Endothelial cell (in vitro differentiated cells): Measurements from ENCODE around the gene MAP3K6. TPM values are rescaled to one million over a fixed set of nuclear protein-coding genes. Genes with fewer than 3 reads are reported as not detected.

Experiments used
- DNase-seq: peaks from one replicate; pipeline ENCODE4 v3.0.0; 2021; ENCODE audit warnings: low spot score
- H3K27ac Mint-ChIP-seq: one replicate; pipeline ENCODE4 v1.8.0; 2021; ENCODE audit warnings: mixed read lengths, inconsistent platforms; ENCODE audit not compliant: unreplicated experiment
- H3K27me3 Mint-ChIP-seq: one replicate; pipeline ENCODE4 v1.8.0; 2021; ENCODE audit warnings: mild to moderate bottlenecking, moderate library complexity, mixed read lengths, inconsistent platforms; ENCODE audit not compliant: unreplicated experiment
- H3K36me3 Mint-ChIP-seq: one replicate; pipeline ENCODE4 v1.8.0; 2021; ENCODE audit warnings: mild to moderate bottlenecking, low read depth, mixed read lengths, inconsistent platforms; ENCODE audit not compliant: unreplicated experiment
- H3K4me1 Mint-ChIP-seq: one replicate; pipeline ENCODE4 v1.8.0; 2021; ENCODE audit warnings: mild to moderate bottlenecking, mixed read lengths, inconsistent platforms; ENCODE audit not compliant: unreplicated experiment
- H3K4me3 Mint-ChIP-seq: one replicate; pipeline ENCODE4 v1.8.0; 2021; ENCODE audit warnings: mild to moderate bottlenecking, mixed read lengths, inconsistent platforms; ENCODE audit not compliant: unreplicated experiment
- H3K9me3 Mint-ChIP-seq: one replicate; pipeline ENCODE4 v1.8.0; 2021; ENCODE audit warnings: mixed read lengths, inconsistent platforms; ENCODE audit not compliant: unreplicated experiment
- total RNA-seq: library from RNA; stranded (reverse); fragmentation: NEBNext Ultra II Directional; extraction: Animal tissue kit (Norgen Biotek cat#: 25700); gene quantifications from one replicate; pipeline ENCODE4 v1.2.1, GENCODE V29; 2021; ENCODE audit not compliant: unreplicated experiment
- TF ChIP-seq, protein P1 (sequence below): fragments of 200-600 bp; sonication (generic); IDR thresholded peaks from one replicate; pipeline ENCODE4 v1.5.0; 2021; ENCODE audit warnings: antibody characterized with exemption; ENCODE audit not compliant: unreplicated experiment

Gene MAP3K6
- total RNA-seq, 1 donor from 2014 or later: 35.7 TPM

DNA sequence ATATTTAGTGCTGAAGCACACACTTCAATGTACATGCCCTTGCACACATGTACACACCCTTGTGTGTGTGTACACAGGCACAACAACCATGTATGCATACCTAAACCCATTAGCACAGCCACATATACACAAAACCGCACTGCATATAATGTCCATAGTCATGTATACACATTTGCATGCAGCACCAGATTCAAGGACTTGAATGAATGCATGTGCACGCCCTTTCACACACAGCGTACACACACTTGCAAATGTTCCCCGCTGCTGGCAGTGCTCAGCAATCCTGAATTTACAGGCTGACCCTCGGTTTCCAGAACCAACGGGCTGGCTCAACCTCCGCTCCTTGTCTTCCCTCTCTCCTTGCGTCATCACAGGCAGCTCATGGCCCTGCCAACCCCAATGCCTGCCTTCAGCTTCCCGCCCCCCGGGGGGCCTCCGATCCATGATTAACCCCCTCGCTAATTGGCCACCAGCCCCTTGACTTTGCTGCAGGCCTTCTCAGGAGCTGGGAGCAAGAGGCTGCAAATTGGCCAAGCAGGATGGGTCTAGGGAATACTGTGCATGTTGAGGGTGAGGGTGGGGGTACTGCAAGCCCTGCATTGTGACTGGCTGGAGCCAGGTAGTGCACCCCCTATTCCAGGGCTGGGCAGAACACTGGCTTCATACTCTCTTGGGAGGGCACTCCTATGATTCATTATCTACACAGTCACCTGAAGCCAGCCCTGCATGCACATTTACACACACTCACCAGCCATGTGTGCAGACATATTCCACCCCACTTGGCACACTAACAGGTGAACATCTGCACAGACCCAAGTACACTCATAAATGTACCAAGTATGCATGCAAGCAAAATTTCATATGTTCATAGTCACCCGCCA, 33.6 kb upstream of the MAP3K6 start:
- TF ChIP-seq, protein P1, sequence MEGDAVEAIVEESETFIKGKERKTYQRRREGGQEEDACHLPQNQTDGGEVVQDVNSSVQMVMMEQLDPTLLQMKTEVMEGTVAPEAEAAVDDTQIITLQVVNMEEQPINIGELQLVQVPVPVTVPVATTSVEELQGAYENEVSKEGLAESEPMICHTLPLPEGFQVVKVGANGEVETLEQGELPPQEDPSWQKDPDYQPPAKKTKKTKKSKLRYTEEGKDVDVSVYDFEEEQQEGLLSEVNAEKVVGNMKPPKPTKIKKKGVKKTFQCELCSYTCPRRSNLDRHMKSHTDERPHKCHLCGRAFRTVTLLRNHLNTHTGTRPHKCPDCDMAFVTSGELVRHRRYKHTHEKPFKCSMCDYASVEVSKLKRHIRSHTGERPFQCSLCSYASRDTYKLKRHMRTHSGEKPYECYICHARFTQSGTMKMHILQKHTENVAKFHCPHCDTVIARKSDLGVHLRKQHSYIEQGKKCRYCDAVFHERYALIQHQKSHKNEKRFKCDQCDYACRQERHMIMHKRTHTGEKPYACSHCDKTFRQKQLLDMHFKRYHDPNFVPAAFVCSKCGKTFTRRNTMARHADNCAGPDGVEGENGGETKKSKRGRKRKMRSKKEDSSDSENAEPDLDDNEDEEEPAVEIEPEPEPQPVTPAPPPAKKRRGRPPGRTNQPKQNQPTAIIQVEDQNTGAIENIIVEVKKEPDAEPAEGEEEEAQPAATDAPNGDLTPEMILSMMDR: no peak
- DNase-seq: no peak
- Mint-ChIP-seq H3K27ac (peak overlapping the region; percentile 58), H3K36me3 (peaks cover 12% of the 10 kb centered on the region), H3K27me3 (peaks cover 37% of the 10 kb centered on the region), H3K4me1 (peaks cover 35% of the 10 kb centered on the region), H3K9me3 (no peaks in the 10 kb centered on the region), H3K4me3 (peak overlapping the region; percentile 69)

DNA sequence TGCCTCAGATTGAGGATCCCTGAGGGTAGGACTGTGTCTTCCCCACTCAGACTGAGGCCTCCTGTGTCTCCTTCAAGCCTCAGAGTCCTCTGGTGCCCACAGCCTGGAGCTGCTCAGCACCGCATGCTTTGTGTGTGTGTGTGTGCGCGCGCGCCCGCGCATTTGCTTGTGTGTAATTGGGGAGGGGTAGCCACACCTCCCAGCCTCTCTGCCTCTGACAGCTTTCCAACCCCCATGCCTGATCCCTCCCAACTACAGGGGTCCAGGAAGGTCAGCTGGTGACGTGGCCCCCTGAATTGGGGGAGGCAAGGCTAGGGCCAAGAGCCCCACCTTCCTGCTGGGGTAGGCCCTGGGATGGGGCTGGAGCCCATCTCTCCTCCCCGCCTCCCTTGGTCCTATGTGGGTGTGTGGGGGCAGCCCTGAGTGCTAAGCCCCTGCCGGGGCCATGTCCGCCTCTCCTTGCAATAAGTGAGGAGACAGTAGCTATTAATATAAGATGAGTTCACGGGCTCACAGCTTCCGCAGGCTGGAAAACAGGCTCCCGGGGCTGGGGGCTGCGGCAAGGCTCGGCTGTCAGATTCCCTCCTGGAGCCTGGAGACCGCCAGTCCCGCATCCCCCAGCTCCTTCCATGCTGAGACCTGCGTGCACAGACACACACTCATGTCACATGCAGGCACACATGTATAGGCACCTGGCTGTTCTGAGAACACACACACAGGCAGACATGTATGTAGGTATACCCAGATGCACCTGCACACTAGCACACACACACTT, 32.7 kb upstream of the MAP3K6 start:
- H3K27ac Mint-ChIP-seq: peak overlapping the region; percentile 64
- no peak overlapping the region for H3K4me3 Mint-ChIP-seq
- peaks cover 35% of the 10 kb centered on the region for H3K4me1 Mint-ChIP-seq
- H3K27me3 Mint-ChIP-seq: peaks cover 37% of the 10 kb centered on the region
- TF ChIP-seq, protein P1: no peak
- no peak for DNase-seq
- no peaks in the 10 kb centered on the region for H3K9me3 Mint-ChIP-seq
- H3K36me3 Mint-ChIP-seq: peaks cover 13% of the 10 kb centered on the region

DNA sequence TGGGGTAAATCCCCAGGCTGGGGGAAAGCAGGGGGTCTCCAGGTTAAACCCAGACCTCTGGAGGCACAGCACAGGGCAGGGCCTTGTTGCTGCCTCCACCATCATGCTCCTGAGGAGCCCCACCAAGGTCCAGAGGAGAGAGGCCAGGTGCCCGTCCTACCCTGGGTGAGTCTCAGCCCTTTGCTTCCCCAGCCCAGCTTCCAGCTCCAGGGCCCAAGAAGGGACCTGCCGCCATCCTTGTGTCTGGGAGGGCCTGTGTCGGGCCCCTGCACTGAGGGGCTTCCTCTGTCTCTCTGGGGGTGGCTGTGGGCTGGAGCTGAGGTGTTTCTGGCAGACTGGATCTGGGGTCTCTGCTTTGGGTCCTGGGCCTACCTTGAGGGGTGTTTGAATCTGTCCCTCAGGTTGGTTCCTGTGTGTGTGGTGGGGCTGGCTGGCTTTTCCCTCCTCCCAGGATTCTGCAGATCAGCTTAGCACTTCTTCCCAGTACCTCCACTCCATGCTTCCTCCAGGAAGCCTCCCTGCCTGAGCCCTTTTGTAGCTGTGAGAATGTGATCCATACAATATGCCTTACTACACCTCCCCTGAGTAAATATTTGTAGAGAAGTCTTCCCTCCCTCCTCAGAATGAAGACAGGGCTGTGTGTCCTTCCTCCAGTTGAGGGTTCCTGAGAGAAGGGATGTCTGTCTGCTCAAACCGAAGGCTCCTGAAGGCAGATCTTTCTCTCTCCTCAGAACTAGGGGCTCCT, 31.8 kb upstream of the MAP3K6 start:
- Mint-ChIP-seq H3K9me3 (no peaks in the 10 kb centered on the region), H3K27me3 (peaks cover 37% of the 10 kb centered on the region), H3K4me1 (peaks cover 29% of the 10 kb centered on the region), H3K36me3 (peaks cover 7% of the 10 kb centered on the region), H3K27ac (peak overlapping the region; percentile 64), H3K4me3 (no peak overlapping the region)
- DNase-seq: no peak
- TF ChIP-seq, protein P1: no peak

DNA sequence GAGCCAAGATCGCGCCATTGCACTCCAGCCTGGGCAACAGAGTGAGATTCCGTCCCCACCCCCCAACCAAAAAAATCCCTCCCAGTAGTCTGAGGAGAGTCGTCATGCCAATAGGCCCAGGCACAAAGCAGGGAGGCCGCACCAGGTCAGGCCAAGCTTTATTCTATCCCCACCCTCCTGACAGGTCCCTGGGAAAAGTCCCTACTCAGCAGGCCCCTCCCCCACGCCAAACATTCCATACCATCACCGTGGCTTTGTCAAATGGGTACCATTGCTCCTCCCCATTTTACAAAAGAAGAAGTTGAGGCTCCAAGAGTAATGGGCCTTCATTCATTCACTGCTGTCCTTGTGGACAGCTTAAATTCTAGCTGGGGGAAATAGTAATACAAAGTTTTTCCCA, 31.0 kb upstream of the MAP3K6 start:
- Mint-ChIP-seq H3K4me1 (peaks cover 27% of the 10 kb centered on the region), H3K4me3 (no peak overlapping the region), H3K27me3 (peaks cover 38% of the 10 kb centered on the region), H3K27ac (no peak overlapping the region), H3K9me3 (no peaks in the 10 kb centered on the region), H3K36me3 (peaks cover 7% of the 10 kb centered on the region)
- no peak for DNase-seq
- TF ChIP-seq, protein P1: no peak
